GM18526 (cell line): Measurements from ENCODE around the gene LUZP1.

Experiments used
- POLR2A ChIP-seq: IDR thresholded peaks from 3 replicates; pipeline ENCODE4 v1.6.1; 2011; ENCODE audit not compliant: insufficient read length; ENCODE audit errors: extremely low read depth

Gene LUZP1

DNA sequence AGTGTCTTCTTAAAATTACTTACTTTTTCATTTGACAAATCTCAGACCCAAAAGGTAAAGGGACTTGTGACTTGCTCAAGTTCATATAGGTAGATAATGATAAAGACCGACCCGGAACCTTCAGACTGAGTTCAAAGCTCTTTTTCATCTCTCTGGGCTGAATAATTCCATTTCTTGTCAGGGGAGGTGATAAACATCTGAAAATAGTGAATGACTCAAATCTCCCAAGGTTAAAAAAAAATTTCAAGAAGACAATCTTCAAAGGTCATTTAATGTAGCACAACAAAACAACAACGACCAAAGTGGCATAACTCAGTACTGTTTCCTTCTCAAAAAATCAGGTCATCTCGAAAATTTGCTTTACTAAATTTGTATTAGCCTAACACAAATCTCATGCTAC is 20.6 kb downstream of the LUZP1 start:
- no peak for TF ChIP-seq POLR2A

DNA sequence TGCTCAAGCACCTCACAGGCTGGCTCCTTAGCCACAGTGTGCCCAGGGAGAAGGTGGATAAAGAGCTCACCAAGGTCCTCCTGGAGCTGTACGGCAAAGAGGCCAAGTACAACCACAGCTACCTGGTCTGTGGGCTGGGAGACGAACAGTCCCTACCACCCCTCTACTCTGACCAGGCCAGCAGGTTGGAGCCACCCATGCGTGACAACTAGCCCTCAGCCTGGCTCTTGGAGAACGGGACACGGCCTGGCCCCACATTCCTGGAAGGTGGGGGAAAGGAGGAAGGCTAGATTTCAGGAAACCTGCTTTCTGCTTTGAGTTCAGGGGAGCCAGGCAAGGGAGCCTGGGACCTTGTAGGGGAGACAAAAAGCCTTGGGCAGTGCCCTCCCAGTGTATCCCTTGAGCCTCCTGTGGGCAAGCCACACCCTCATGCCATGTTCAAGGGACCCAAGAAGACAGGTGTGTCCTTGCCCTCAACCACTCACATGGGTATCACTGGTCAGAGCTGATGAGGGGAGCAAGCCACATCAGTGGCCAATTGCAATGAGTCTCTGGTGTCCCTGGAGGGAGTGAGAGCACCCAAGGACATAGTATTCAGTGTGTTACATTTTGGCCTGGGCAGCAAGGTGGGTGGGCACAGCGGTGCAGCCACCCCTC is 27.6 kb downstream of the LUZP1 start:
- TF ChIP-seq POLR2A: no peak

GRCh38 chr1:23135268-23135667 is 33.4 kb downstream of the LUZP1 start:
- TF ChIP-seq POLR2A: no peak

DNA sequence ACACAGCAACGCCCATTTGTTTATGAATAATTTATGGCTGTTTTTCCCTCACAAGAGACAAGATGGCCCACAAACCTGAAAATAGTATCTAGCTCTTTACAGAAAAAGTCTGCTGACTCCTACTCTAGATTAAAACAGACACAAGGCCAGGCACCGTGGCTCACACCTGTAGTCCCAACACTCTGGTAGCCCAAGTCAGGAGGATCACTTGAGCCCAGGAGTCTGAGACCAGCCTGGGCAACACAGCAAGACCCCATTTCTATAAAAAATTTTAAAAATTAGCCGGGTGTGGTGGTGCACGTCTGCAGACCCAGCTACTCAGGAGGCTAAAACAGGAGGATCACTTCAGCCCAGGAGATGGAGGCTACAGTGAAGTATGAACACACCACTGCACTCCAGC is 34.6 kb downstream of the LUZP1 start:
- no peak for TF ChIP-seq POLR2A

DNA sequence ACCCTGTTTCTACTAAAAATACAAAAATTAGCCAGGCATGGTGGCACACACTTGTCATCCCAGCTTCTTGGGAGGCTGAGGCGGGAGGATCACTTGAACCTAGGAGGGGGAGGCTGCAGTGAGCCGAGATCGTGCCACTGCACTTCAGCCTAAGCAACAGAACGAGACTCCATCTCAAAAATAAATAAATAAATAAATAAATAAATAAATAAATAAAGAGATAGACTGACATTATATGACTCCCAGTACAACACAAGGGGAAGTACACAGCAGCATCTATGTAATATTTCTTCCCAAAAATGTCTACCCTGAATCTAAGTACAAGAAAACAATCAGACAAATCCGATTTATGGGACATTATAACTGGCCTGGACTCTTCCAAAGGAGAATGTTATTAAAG is 35.1 kb downstream of the LUZP1 start:
- TF ChIP-seq POLR2A: no peak

DNA sequence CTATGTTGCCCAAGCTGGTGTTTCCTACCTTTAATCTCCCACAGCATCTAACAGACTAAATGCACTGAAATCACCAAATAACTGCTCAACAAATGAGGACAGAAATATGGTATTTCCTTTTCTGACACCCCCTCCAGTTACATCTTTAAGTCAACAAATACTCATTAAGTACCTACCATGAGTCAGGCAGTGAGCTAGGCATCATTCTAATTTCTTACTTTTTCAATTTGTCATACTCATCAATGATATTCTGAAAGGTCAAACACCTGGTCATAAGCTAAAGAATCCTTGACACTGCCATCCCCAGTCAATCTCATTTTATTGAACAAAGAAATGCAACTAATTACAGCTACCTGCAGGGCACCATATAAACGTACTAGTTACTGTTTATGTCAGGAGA is 36.6 kb downstream of the LUZP1 start:
- no peak for TF ChIP-seq POLR2A

- TF ChIP-seq POLR2A: no peak
Measured at GRCh38 chr1:23129846-23130245, 38.8 kb downstream of the LUZP1 start.

DNA sequence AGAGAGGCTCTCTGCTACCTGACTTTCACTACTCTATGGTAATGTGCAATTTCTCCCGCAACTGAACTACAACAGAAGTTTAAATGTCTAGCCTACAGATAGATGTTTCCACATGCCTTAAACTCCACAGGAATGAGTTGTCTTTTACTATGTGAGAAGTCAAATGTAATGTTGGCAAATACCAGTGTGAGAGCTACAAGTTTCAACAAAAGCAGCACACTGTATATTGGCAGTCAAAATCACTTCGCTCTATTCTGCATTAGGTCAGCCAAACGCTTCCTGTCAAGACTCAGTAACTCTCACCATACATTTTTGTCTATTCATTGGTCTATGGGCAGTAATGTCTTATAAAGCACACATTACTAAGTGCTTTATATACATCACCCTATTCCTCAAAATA is 41.9 kb downstream of the LUZP1 start:
- no peak for TF ChIP-seq POLR2A

DNA sequence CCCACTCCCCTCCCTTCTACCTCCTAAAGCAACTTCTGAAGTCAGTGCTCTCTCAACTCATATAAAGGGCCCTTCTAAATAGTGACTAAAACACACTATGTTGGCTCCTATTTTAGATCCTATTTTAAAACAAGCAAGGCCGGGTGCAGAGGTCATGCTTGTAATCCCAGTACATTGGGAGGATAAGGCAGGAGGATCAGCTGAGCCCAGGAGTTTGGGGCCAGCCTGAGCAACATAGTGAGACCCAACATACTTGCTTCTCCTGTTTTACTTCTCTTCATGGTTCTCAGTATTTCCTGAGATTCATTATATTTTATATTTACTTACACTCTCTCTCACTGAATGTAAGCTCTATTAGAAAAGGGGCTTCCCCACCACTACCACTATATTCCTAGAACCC is 42.5 kb downstream of the LUZP1 start:
- no peak for TF ChIP-seq POLR2A

GRCh38 chr1:23125489-23125888 is 43.2 kb downstream of the LUZP1 start:
- no peak for TF ChIP-seq POLR2A

GRCh38 chr1:23124259-23125026 is 44.2 kb downstream of the LUZP1 start:
- no peak for TF ChIP-seq POLR2A

DNA sequence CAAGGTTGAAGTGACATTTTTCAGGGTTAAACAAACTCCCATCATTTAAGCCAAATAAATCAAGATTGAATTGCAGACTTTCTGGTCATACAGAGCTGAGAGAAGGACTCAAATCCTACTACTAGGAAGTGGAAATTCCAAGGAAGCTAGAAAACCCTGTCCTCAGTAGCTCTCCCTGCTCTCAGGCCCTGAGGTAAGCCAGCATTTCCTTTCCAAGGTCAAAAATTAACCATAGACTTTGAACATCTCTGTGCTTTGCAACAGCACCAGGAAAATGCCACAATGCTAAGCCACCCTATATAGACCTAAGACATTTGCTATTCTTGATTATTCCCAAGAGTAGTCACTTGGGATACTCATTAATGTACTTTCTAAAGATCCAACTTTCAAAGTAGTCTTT is 45.1 kb downstream of the LUZP1 start:
- no peak for TF ChIP-seq POLR2A

DNA sequence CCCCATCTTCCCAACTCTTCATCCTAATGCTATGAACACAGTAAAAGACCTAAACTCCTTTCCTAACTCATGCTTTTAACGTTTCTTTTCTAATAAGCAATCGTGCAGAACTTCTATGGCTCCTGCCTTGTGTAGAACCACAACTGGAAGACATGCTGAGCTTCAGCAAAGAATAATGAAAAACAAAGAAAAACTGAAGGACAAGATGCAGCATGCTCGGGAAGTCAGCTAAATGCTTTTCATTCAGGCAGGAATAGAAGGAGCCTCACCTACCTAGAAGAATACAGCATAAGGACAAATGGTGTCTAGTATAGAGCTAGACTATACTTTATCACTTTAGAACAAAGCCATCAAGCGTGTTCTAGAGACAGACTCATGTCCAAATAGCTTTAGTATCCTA is 45.9 kb downstream of the LUZP1 start:
- no peak for TF ChIP-seq POLR2A

DNA sequence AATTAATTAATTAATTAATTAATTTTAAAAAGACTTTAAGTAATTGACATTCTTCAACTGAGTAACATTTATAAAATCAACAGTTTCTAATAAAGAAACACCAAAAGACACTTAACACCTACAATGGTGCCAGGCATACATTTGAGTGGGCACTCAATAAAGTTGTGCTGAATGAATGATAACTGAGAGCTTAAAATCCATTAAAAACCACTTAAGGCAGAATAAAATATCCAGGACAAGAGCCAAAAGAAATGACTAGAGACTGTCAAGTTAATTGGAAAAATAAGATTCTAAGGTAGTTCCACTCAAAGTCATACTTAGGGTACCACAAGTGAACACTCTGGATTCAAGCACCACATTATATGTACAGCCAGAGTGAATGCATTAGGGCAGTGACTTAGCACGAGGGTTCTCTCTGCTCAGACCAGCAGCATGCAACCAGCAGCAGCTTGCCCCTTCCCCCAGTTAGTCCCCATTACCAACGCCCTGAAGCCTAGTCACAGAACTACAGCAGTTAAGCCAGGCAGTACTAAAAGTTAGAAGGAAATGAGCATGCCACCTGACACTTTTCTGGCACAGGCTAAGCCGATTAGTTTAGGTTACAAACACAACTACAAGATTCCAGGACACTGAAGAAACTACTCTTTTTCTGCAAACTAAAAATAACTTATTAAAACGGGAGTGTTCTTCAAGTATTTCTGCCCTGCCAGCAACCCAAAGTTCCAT is 46.5 kb downstream of the LUZP1 start:
- TF ChIP-seq POLR2A: no peak

DNA sequence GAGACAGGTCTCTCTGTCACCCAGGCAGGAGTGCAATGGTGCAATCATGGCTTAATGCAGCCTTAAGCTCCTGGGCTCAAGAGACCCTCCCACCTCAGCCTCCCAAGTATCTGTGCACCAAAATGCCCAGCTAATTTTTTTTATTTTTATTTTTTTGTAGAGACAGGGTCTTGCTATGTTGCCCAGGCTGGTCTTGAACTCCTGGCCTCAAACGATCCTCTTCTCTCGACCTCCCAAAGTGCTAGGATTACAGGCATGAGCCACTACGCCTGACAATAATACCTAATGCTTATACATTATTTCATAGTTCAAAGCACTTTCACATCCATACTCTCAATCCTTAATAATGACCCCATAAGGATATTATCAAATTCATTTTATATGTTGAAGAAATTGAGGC is 48.3 kb downstream of the LUZP1 start:
- TF ChIP-seq POLR2A: no peak
